Measurements from ENCODE around the gene CHRNA9.

Gene CHRNA9

GRCh38 chr4:40309250-40309774, 25.8 kb upstream of the CHRNA9 start:
- peak; percentile 79 to 85 for DNase-seq (ENCODE audit: low read depth in 2 of 2)

GRCh38 chr4:40310225-40310624, 24.9 kb upstream of the CHRNA9 start:
- DNase-seq (ENCODE audit: low read depth in 2 of 2): no peak

- no peak for DNase-seq (ENCODE audit: low read depth in 2 of 2)
These were observed 23.3 kb upstream of the CHRNA9 start for GRCh38 chr4:40311811-40312346.

GRCh38 chr4:40314951-40315350, 20.2 kb upstream of the CHRNA9 start:
- no peak for DNase-seq (ENCODE audit: low read depth in 2 of 2)

- peak in 1 of 2 donors; percentile 30 for DNase-seq (ENCODE audit: low read depth in 2 of 2)
These were observed 18.8 kb upstream of the CHRNA9 start for GRCh38 chr4:40316333-40316781.

- peak; percentile 44 to 49 for DNase-seq (ENCODE audit: low read depth in 2 of 2)
These were observed 18.1 kb upstream of the CHRNA9 start for GRCh38 chr4:40316782-40317635.

GRCh38 chr4:40317916-40318658, 17.0 kb upstream of the CHRNA9 start:
- DNase-seq (ENCODE audit: low read depth in 2 of 2): no peak

- no peak for DNase-seq (ENCODE audit: low read depth in 2 of 2)
These were observed 13.4 kb upstream of the CHRNA9 start for GRCh38 chr4:40321574-40322275.

GRCh38 chr4:40322811-40323210, 12.3 kb upstream of the CHRNA9 start:
- no peak for DNase-seq (ENCODE audit: low read depth in 2 of 2)

- no peak for DNase-seq (ENCODE audit: low read depth in 2 of 2)
These were observed 11.3 kb upstream of the CHRNA9 start for GRCh38 chr4:40323866-40324265.

GRCh38 chr4:40325406-40326019, 9.6 kb upstream of the CHRNA9 start:
- peak; percentile 49 to 52 for DNase-seq (ENCODE audit: low read depth in 2 of 2)

GRCh38 chr4:40327340-40327739, 7.8 kb upstream of the CHRNA9 start:
- no peak for DNase-seq (ENCODE audit: low read depth in 2 of 2)

- no peak for DNase-seq (ENCODE audit: low read depth in 2 of 2)
These were observed 6.8 kb upstream of the CHRNA9 start for GRCh38 chr4:40328383-40328782.

- DNase-seq (ENCODE audit: low read depth in 2 of 2): no peak
These were observed 5.3 kb upstream of the CHRNA9 start for GRCh38 chr4:40329805-40330204.

GRCh38 chr4:40330536-40330935, 4.6 kb upstream of the CHRNA9 start:
- no peak for DNase-seq (ENCODE audit: low read depth in 2 of 2)

GRCh38 chr4:40331101-40331745, 3.9 kb upstream of the CHRNA9 start:
- no peak for DNase-seq (ENCODE audit: low read depth in 2 of 2)

GRCh38 chr4:40331961-40332360, 3.2 kb upstream of the CHRNA9 start:
- no peak for DNase-seq (ENCODE audit: low read depth in 2 of 2)

GRCh38 chr4:40333921-40334352, 1.2 kb upstream of the CHRNA9 start:
- no peak for DNase-seq (ENCODE audit: low read depth in 2 of 2)

GRCh38 chr4:40335525-40335894, 377 bp downstream of the CHRNA9 start:
- no peak for DNase-seq (ENCODE audit: low read depth in 2 of 2)

GRCh38 chr4:40337051-40337450, 1.9 kb downstream of the CHRNA9 start:
- DNase-seq (ENCODE audit: low read depth in 2 of 2): no peak

- no peak for DNase-seq (ENCODE audit: low read depth in 2 of 2)
These were observed 2.4 kb downstream of the CHRNA9 start for GRCh38 chr4:40337523-40337922.
